Thyroid gland (tissue), 4 donors: Measurements from ENCODE around the gene TRMT1. TPM values are rescaled to one million over a fixed set of nuclear protein-coding genes. Genes with fewer than 3 reads are reported as not detected.

Source experiments
- DNase-seq, 2 donors: peaks; one replicate each; pipeline ENCODE4 v3.0.0-alpha.2; 2019
- H3K27ac ChIP-seq, 3 donors: fragments of 200-600 bp; sonication (generic); 1 replicate in 2 of 3; 2 replicates in 1 of 3; pipeline ENCODE4 v1.5.1; 2016 to 2019; ENCODE audit warnings: mild to moderate bottlenecking in 1 of 3, moderate library complexity in 1 of 3
- H3K27me3 ChIP-seq: fragments of 200-600 bp; sonication (generic); one replicate; pipeline ENCODE4 v1.5.1; 2019
- H3K36me3 ChIP-seq, 2 donors: fragments of 200-600 bp; sonication (generic); one replicate each; pipeline ENCODE4 v1.5.1; 2016 to 2019
- H3K4me1 ChIP-seq, 2 donors: fragments of 200-600 bp; sonication (generic); one replicate each; pipeline ENCODE4 v1.5.1; 2017 to 2019
- H3K4me3 ChIP-seq, 3 donors: fragments of 200-600 bp; sonication (generic); replicated peaks in 1 of 3; 1 replicate in 2 of 3; 2 replicates in 1 of 3; pipeline ENCODE4 v1.5.1; 2016; ENCODE audit warnings: mild to moderate bottlenecking in 1 of 3
- H3K9me3 ChIP-seq: fragments of 200-600 bp; sonication (generic); one replicate; pipeline ENCODE4 v1.5.1; 2017
- CTCF ChIP-seq, 6 experiments: fragments of 200-600 bp in 3 of 6; fragments of 450-650 bp in 3 of 6; sonication (generic) in 3 of 6; IDR thresholded peaks; one replicate each; pipeline ENCODE4 v1.5.1; 2016 to 2019; ENCODE audit warnings: antibody characterized with exemption in 6 of 6, mild to moderate bottlenecking in 2 of 6, inconsistent platforms in 1 of 6, moderate library complexity in 1 of 6
- POLR2A ChIP-seq, 2 donors: fragments of 450-650 bp; IDR thresholded peaks; one replicate each; pipeline ENCODE4 v1.6.1; 2017; ENCODE audit warnings: antibody characterized with exemption in 2 of 2, mild to moderate bottlenecking in 2 of 2, moderate library complexity in 1 of 2
- WGBS, 2 donors: methylation state at CpG; one replicate each; pipeline ENCODE4 v1.1.5; 2017; 5-methylcytosine and 5-hydroxymethylcytosine counted together
- intact Hi-C: fragments of 100-400 bp; cut with DNase I; formaldehyde crosslinking; loops from one replicate; pipeline ENCODE4 v1.15.1; 2023
- total RNA-seq, 4 donors: library from RNA; depleted of rRNA; stranded (reverse); fragments of >200 nt; gene quantifications; one replicate each; pipeline ENCODE4 v1.2.3, GENCODE V29; 2016

Gene TRMT1
- total RNA-seq, 4 donors from 2014 or later: 23.9 to 31.3 (median 29.1) TPM

GRCh38 chr19:13077240-13077639 lies 39.3 kb downstream of the TRMT1 start:
- H3K9me3 ChIP-seq: no peaks in the 10 kb centered on the region
- TF ChIP-seq POLR2A (IDR thresholded peaks at IDR 0.05): no peak
- TF ChIP-seq CTCF (IDR thresholded peaks at IDR 0.05): no peak
- DNase-seq: no peak
- no peaks in the 10 kb centered on the region for H3K27me3 ChIP-seq
- no peak overlapping the region for H3K4me3 ChIP-seq
- H3K27ac ChIP-seq: peak overlapping the region in 1 of 3 donors; percentile 63
- peaks cover 0 to 9% of the 10 kb centered on the region in 2 donors for H3K36me3 ChIP-seq
- 87 to 93% methylated on average over 11 of the region's 11 CpGs for WGBS, 2 donors
- intact Hi-C loops: no loop called here
- H3K4me1 ChIP-seq: peaks cover 15 to 16% of the 10 kb centered on the region in 2 donors

- no peaks in the 10 kb centered on the region for H3K9me3 ChIP-seq
- intact Hi-C loops: no loop called here
- H3K27ac ChIP-seq: no peak overlapping the region
- peaks cover 15 to 16% of the 10 kb centered on the region in 2 donors for H3K4me1 ChIP-seq
- no peak overlapping the region for H3K4me3 ChIP-seq
- DNase-seq: no peak
- no peaks in the 10 kb centered on the region for H3K27me3 ChIP-seq
- no peak for TF ChIP-seq CTCF (IDR thresholded peaks at IDR 0.05)
- TF ChIP-seq POLR2A (IDR thresholded peaks at IDR 0.05): no peak
- H3K36me3 ChIP-seq: peaks cover 0 to 9% of the 10 kb centered on the region in 2 donors
- 80 to 85% methylated on average over 4 to 6 of the region's 6 CpGs for WGBS, 2 donors
These were observed 39.8 kb downstream of the TRMT1 start for GRCh38 chr19:13076787-13077186.

GRCh38 chr19:13076320-13076719 lies 40.2 kb downstream of the TRMT1 start:
- peaks cover 0 to 9% of the 10 kb centered on the region in 2 donors for H3K36me3 ChIP-seq

GRCh38 chr19:13074378-13074777 lies 42.2 kb downstream of the TRMT1 start:
- Histone ChIP-seq H3K4me1 (peaks cover 13 to 16% of the 10 kb centered on the region in 2 donors), H3K36me3 (peaks cover 0 to 6% of the 10 kb centered on the region in 2 donors), H3K9me3 (no peaks in the 10 kb centered on the region), H3K27ac (no peak overlapping the region), H3K27me3 (no peaks in the 10 kb centered on the region), H3K4me3 (no peak overlapping the region)
- WGBS, 2 donors: 89 to 93% methylated on average over 4 of the region's 4 CpGs
- no peak for DNase-seq
- intact Hi-C loops: no loop called here
- TF ChIP-seq POLR2A (IDR thresholded peaks at IDR 0.05) (no peak), CTCF (IDR thresholded peaks at IDR 0.05) (no peak)

More at GRCh38 chr19:13076320-13076719, 40.2 kb downstream of the TRMT1 start:
- Histone ChIP-seq H3K9me3 (no peaks in the 10 kb centered on the region), H3K27ac (no peak overlapping the region), H3K4me3 (no peak overlapping the region), H3K27me3 (no peaks in the 10 kb centered on the region), H3K4me1 (peaks cover 15 to 16% of the 10 kb centered on the region in 2 donors)
- TF ChIP-seq POLR2A (IDR thresholded peaks at IDR 0.05): no peak
- TF ChIP-seq CTCF (IDR thresholded peaks at IDR 0.05): no peak
- intact Hi-C loops: no loop called here
- WGBS, 2 donors: 69 to 87% methylated on average over 8 of the region's 8 CpGs
- DNase-seq: no peak

- TF ChIP-seq CTCF (IDR thresholded peaks at IDR 0.05): no peak
- no peak for TF ChIP-seq POLR2A (IDR thresholded peaks at IDR 0.05)
- Histone ChIP-seq H3K27me3 (no peaks in the 10 kb centered on the region), H3K4me3 (no peak overlapping the region), H3K9me3 (no peaks in the 10 kb centered on the region), H3K4me1 (peaks cover 1 to 9% of the 10 kb centered on the region in 2 donors), H3K27ac (no peak overlapping the region), H3K36me3 (peaks cover 0 to 6% of the 10 kb centered on the region in 2 donors)
- WGBS, 2 donors: 81 to 86% methylated on average over 5 of the region's 5 CpGs
- intact Hi-C loops: no loop called here
- DNase-seq: no peak
These were observed 43.3 kb downstream of the TRMT1 start for GRCh38 chr19:13073263-13073662.
